ENCODE measurements around the gene USP53.

- TF ChIP-seq ZNF274 (IDR thresholded peaks at IDR 0.05; ENCODE audit: low read depth, low read length) (no peak), YY1 (IDR thresholded peaks at IDR 0.05; ENCODE audit: insufficient read depth, insufficient read length) (no peak)
These were observed 32.3 kb downstream of the USP53 start for GRCh38 chr4:119244832-119245231.
